HG02623 (cell line): ENCODE results near the gene IFNLR1.

Experiments
- ATAC-seq: cut with Tn5 transposase; IDR thresholded peaks from one replicate; pipeline ENCODE4 v1.9.1; 2021; ENCODE audit warnings: moderate library complexity; ENCODE audit not compliant: unreplicated experiment

IFNLR1 gene

GRCh38 chr1:24125456-24125855, 61.6 kb downstream of the IFNLR1 start:
- no peak for ATAC-seq

GRCh38 chr1:24124980-24125379, 62.1 kb downstream of the IFNLR1 start:
- no peak for ATAC-seq

- ATAC-seq = no peak
Observed at GRCh38 chr1:24123611-24124010, 63.5 kb downstream of the IFNLR1 start.

GRCh38 chr1:24122776-24123175, 64.3 kb downstream of the IFNLR1 start:
- ATAC-seq = no peak

- ATAC-seq = no peak
Observed at GRCh38 chr1:24121406-24121805, 65.7 kb downstream of the IFNLR1 start.

- no peak for ATAC-seq
Observed at GRCh38 chr1:24120965-24121364, 66.1 kb downstream of the IFNLR1 start.

- ATAC-seq = no peak
Observed at GRCh38 chr1:24119859-24120756, 67.0 kb downstream of the IFNLR1 start.

GRCh38 chr1:24119489-24119858, 67.6 kb downstream of the IFNLR1 start:
- no peak for ATAC-seq

- ATAC-seq = no peak
Observed at GRCh38 chr1:24118410-24119242, 68.5 kb downstream of the IFNLR1 start.

- no peak for ATAC-seq
Observed at GRCh38 chr1:24117722-24118409, 69.2 kb downstream of the IFNLR1 start.

- ATAC-seq = no peak
Observed at GRCh38 chr1:24117132-24117531, 70.0 kb downstream of the IFNLR1 start.

GRCh38 chr1:24114753-24115152, 72.3 kb downstream of the IFNLR1 start:
- ATAC-seq = no peak

- no peak for ATAC-seq
Observed at GRCh38 chr1:24113641-24114033, 73.5 kb downstream of the IFNLR1 start.

- no peak for ATAC-seq
Observed at GRCh38 chr1:24111996-24112779, 74.9 kb downstream of the IFNLR1 start, which contains the start of gene MYOM3. Gene MYOM3, minus strand, starts transcription at chr1:24112135. Its CDS starts 3,499 bp downstream, at chr1:24108636.

- ATAC-seq = no peak
Observed at GRCh38 chr1:24111262-24111995, 75.7 kb downstream of the IFNLR1 start.

GRCh38 chr1:24110642-24111261, 76.3 kb downstream of the IFNLR1 start:
- no peak for ATAC-seq

- ATAC-seq = no peak
Observed at GRCh38 chr1:24109686-24110475, 77.2 kb downstream of the IFNLR1 start.

- no peak for ATAC-seq
Observed at GRCh38 chr1:24109166-24109483, 78.0 kb downstream of the IFNLR1 start.
